Thyroid gland (tissue), 4 donors: Measurements from ENCODE around the gene PARG.

Experiments
- CTCF ChIP-seq, 6 experiments: fragments of 200-600 bp in 3 of 6; fragments of 450-650 bp in 3 of 6; sonication (generic) in 3 of 6; IDR thresholded peaks; one replicate each; pipeline ENCODE4 v1.5.1; 2016 to 2019; ENCODE audit warnings: antibody characterized with exemption in 6 of 6, mild to moderate bottlenecking in 2 of 6, inconsistent platforms in 1 of 6, moderate library complexity in 1 of 6
- POLR2A ChIP-seq, 2 donors: fragments of 450-650 bp; IDR thresholded peaks; one replicate each; pipeline ENCODE4 v1.6.1; 2017; ENCODE audit warnings: antibody characterized with exemption in 2 of 2, mild to moderate bottlenecking in 2 of 2, moderate library complexity in 1 of 2

GRCh38 chr10:49768329-49768728 is 173.5 kb downstream of the PARG start:
- TF ChIP-seq CTCF (IDR thresholded peaks at IDR 0.05), result no peak
- TF ChIP-seq POLR2A (IDR thresholded peaks at IDR 0.05), result no peak
